GM18861 (cell line): ENCODE measurements around the gene RABL6.
"Not testable (repeated sequence)": the region's sequence is repeated elsewhere in the genome, so short reads cannot be mapped to it uniquely, and the experiment has no call there.

ENCODE experiments used
- ATAC-seq: cut with Tn5 transposase; IDR thresholded peaks from one replicate; pipeline ENCODE4 v1.9.1; 2021; ENCODE audit not compliant: unreplicated experiment

The RABL6 gene, protein sequence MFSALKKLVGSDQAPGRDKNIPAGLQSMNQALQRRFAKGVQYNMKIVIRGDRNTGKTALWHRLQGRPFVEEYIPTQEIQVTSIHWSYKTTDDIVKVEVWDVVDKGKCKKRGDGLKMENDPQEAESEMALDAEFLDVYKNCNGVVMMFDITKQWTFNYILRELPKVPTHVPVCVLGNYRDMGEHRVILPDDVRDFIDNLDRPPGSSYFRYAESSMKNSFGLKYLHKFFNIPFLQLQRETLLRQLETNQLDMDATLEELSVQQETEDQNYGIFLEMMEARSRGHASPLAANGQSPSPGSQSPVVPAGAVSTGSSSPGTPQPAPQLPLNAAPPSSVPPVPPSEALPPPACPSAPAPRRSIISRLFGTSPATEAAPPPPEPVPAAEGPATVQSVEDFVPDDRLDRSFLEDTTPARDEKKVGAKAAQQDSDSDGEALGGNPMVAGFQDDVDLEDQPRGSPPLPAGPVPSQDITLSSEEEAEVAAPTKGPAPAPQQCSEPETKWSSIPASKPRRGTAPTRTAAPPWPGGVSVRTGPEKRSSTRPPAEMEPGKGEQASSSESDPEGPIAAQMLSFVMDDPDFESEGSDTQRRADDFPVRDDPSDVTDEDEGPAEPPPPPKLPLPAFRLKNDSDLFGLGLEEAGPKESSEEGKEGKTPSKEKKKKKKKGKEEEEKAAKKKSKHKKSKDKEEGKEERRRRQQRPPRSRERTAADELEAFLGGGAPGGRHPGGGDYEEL

DNA sequence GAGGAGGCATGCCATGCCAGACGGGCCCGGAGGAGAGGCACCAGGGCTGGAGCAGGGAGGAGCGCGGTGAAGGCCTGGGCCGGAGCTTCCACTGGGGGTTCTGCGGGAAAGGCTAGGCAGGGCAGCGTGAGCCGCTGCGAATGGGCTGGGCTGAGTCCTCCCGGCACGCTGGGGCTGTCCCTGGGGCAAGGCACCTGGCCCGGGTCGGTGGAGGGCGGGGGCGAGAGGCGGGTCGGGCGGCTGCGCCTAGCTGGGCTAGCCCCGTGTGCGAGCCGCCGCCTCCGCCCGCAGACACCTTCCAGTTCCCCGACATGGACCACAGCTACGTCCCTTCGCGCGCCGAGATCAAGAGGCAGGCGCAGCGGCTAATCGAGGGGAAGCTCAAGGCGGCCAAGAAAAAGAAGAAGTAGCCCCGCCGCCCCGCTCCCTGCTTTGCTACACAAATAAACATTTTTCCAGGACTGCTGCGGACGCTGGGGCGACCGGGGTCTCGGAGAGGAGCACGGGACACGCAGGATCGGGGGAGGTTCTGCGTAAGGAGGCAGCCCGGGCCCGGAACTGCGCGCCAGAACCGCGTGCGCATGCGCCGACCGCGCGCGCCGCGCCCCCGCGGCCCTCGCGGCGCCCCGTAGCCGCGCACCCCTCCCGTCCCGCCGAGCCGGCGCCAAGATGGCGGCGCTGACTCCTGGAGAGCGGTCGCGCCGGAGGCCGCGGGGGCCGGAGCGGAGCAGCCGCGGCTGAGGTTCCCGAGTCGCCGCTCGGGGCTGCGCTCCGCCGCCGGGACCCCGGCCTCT is at the start of gene RABL6:
RABL6 (plus strand) TSS at position 668 of the 794 bp plus-strand sequence. CDS start 249 bp downstream, outside the sequence.
- ATAC-seq, result peak; percentile 55

DNA sequence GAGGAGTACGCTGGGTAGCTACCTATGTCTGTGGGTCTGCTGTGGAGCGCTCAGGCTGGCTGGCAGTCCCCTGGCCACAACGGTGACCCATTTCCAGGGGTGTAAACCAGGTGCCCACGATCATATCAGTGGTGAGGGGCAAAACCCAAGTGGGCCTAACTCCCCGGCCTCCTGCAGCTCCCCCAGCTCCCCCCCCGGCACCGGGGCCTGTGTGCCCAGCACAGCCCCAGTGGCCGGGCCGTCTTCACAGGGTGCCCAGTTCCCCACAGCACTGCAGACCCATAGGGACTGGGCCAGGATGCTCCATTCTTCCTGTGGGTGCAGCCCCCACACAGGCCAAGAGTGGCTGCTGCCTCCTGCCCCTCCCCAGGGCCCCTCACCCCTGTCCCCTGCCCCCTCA is 48.7 kb upstream of the RABL6 start:
- no peak for ATAC-seq

GRCh38 chr9:136759436-136760325 is 48.1 kb upstream of the RABL6 start:
- no peak for ATAC-seq

- ATAC-seq, result no peak
Observed at GRCh38 chr9:136760424-136760823, 47.3 kb upstream of the RABL6 start.

- ATAC-seq, result not testable (repeated sequence)
Observed at GRCh38 chr9:136760834-136761544, 46.8 kb upstream of the RABL6 start.

DNA sequence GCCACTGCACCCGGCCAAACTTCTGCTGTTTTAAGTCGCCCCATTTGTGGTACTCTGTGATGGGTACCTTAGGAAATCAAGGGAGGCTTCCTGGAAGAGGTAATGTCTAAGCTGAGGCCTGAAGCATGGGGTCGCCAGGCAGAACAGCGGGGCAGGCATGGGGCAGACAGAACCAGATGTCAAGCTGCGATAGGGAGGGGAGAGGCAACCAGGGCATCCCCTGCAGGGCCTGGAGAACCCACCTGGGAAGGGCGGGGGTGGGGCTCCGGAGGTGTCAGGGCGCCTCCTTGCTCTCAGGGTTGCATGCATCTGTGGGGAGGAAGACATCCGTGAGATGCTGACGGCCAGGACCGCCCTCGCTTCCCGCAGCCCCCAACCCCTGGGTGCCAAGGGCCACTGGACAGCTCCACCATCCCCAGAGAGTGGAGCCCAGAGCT is 46.2 kb upstream of the RABL6 start:
- no peak for ATAC-seq

DNA sequence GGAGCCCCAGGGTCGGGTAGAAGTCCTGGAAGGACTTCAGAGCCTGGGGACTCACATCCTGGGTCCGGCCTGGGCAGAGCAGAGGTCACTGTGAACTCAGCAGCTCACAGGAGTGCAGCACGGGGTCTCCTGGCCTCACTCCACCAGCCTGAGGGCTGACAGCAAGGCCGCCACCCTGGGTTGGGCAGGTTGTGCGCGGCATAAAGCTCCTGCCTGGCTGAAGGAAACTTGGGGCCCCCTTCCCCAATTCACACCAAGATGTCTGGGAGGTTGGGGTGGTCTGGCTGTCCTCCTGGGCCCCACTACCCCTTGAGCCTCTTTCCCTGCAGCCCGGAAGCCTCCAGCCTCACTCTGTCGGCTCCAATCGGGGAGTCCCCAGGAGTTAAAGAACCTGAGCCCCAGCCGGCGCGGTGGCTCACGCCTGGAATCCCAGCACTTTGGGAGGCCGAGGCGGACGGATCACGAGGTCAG is 45.5 kb upstream of the RABL6 start:
- ATAC-seq, result no peak

- no peak for ATAC-seq
Observed at GRCh38 chr9:136762915-136763648, 44.7 kb upstream of the RABL6 start.

DNA sequence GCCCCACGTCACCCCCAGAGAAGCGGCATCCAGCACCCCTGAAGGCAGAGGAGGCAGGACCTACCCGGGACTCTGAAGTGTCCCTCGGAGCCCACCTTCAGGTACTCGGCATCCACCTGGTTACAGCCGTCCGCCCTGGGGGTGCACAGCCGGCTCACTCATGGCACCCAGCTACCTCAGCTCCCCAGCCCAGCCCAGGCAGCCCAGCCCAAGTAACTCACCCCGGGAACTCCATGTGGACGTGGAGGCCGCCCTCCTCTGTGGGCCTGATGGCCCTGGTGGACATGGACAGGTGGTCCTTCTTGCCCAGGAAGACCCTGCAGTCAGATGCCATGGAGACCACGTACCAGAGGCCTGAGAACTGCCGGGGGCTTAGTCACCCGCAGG is 44.1 kb upstream of the RABL6 start:
- ATAC-seq, result no peak

DNA sequence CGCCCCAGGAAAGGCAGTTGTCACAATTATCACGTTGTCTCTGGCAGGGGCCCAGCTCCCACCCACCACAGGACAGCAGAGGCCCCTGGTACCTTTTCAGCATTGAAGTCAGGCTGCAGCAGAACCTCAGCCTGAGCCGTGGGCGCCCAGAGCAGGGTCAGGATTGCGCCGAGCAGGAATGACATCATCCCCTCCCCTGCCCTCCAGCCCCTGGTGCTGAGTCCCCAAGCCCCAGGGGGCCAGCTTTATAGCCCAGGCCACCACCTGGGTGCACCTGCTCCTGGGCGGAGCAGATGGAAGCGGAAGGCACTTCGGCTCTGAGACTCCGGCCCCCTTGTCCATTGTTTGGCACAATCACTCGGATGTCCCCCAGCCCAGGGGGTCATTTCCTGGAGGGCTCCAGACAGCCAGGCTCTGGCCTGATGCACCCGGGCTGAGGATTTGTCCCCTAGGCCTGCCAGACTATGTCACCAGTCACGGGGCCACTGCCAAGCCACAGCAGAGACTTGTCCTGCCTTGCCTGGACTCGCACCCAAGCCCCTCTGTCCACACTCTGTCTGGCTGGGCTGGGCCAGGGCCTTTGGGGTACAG is 43.4 kb upstream of the RABL6 start, which contains the start of gene LCN15:
LCN15 (minus strand) TSS at position 218 of the 591 bp plus-strand sequence; CDS start at position 188, 30 bp downstream.
- no peak for ATAC-seq

GRCh38 chr9:136765041-136765440 is 42.7 kb upstream of the RABL6 start:
- no peak for ATAC-seq

- ATAC-seq, result peak; percentile 47
Observed at GRCh38 chr9:136765745-136766409, 41.9 kb upstream of the RABL6 start.

GRCh38 chr9:136766410-136767120 is 41.2 kb upstream of the RABL6 start:
- not testable (repeated sequence) for ATAC-seq

DNA sequence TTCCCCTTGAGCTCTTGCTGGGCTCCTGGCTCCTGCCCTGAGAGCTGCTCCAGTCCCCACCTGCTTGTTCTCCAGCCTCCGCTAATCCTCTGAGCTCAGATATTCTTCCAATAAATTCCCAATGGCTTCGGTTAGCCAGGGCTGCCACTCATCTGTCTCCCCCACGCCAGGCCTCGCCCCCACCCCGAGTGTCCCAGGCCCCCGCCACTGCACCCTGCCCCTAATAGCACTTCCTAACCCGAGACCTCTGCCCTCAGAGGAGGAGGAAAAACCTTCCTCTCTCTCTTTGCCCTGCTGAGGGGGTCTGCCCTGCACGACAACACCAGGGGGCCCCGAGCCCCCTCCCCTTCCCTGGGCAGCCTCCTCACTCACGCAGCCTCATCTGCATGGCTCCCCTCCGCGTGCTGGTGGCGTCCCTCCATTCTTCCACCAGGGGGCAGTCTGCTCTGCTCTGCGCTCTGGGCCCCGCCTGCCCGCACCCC is 38.0 kb upstream of the RABL6 start:
- ATAC-seq, result no peak

- no peak for ATAC-seq
Observed at GRCh38 chr9:136771907-136772415, 35.8 kb upstream of the RABL6 start.

DNA sequence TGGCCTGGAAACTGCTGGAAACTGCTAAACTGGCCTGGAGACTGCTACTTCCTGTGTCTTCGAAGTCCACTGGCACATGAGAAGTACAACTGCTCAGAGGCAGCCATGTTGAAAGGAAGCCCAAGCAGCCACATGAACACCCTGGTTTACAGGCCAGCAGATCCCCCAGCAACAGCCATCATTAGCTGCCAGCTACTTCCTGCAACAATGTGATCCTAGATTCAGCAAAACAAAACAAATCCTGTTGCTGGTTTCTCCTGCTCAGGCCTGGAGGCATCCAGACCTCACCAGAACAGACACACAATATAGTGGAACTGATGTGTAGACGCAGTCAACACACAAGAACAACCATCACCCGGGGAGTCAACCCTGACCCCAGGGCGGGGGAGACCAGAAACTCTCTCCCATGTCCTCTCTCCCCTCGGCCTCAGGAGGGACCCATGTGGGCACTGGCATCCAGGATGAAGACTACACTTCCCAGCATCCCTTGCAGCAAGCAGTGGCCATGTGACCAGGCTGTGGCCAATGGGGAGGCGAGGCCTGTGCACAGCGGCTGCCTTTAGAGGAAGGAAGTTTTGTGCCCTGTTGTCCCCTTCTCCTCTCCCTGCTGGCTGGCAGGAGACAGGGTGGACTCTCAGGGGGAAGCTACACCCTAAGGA is 34.2 kb upstream of the RABL6 start:
- no peak for ATAC-seq
